Epithelial cell of prostate (primary cell): ENCODE data around the gene KRTAP12-3.
"Not testable (repeated sequence)": the region's sequence is repeated elsewhere in the genome, so short reads cannot be mapped to it uniquely, and the experiment has no call there.

ENCODE experiments used
- DNase-seq: peaks from one replicate; pipeline ENCODE4 v3.0.0-alpha.2; 2011; ENCODE audit warnings: low read depth, low spot score
- H3K27ac ChIP-seq: fragments of 450-650 bp; 2 replicates; pipeline ENCODE4 v1.5.1; 2017; ENCODE audit warnings: mild to moderate bottlenecking

KRTAP12-3 gene

DNA sequence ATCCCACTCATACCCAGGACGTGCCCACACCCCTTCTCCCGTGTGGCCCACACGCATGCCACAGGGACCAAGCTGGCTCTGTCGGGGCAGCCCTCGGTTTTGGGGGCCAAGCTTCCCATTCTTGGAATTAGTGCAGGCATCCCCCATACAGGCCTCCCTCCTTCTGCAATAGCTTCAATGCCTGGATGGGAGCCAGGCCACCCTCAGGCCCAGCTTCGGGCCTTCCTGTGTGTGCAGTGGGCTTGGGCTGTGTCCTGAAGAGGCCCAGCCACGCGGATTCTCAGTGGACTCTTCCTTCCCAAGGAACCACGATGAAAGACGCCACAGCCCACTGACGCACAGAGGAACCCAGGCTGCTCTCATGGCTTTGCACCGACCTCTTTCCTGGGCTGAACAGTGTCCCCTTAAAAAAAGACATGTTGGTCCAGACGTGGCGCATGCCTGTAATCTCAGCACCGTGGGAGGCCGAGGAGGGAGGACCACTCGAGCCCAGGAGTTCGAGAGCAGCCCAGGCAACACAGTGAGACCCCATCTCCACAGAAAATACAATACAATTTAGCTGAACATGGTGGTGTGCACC, 8.1 kb upstream of the KRTAP12-3 start:
- no peak for DNase-seq
- H3K27ac ChIP-seq, result no peak overlapping the region

DNA sequence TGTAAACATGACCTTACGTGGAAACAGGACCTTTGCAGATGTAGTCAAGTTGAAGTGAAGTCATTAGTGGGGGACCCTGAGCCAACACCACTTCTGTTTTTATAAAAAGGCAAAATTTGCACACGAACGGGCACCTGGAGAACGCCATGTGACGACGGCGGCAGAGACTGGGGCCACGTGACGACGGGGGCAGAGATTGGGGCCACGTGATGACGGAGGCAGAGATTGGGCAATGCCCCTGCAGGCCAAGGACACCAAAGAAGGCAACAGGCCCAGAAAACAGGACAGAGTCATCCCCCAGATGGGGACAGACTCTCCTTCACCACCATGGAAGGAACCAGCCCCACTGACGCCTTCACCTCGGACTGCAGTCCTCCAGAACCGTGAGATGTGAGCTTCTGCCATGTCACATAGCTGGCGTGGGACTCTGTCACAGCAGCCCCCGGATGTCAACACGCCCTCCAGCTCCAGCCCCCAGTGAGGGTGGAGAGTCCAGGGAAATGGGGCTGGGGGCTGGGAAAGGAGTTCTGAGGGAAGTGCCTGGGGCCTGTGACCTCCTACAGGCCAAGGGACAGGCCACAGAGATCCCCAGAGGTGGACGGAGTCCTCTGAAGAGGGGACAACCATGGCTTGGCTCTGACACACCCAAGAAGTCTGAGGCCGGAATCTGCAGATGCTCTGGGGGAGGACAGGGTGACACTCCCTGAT, 7.3 kb upstream of the KRTAP12-3 start:
- DNase-seq, result no peak
- H3K27ac ChIP-seq, result no peak overlapping the region

DNA sequence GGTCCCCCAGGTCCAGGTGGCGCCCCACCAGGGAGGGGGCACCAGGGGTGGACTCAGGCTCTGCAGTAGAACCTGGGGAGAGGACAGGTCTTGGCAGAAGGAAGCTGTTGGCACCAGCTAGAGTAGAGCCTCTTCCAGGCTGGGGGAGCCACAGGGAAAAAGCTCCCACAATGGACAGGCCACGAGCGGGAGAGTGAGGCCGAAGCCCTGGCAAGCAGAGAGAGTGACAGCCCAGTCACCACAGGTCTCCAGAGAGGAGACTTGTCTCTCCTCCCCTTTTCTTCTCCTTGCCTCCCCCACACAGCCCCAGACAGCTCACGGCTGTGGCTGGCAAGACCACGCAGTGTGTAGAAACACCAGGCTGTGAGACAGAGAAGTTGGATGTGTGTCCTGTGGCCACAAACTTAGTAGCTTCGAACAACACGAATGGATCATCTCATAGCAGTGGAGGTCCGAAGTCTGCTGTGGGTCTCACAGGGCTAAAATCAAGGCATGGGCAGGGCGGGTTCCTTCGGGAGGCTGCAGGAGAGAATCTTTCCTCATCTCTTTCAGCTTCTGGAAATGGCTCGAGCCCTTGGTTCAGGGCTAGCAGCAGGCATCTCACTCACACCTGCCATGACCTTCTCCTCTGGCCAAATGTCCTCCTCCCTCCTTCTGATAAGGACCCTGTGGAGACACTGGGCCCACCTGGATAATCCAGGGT, 6.6 kb upstream of the KRTAP12-3 start:
- no peak for DNase-seq
- no peak overlapping the region for H3K27ac ChIP-seq

- no peak for DNase-seq
Observed at GRCh38 chr21:44653123-44653522, 4.6 kb upstream of the KRTAP12-3 start.

DNA sequence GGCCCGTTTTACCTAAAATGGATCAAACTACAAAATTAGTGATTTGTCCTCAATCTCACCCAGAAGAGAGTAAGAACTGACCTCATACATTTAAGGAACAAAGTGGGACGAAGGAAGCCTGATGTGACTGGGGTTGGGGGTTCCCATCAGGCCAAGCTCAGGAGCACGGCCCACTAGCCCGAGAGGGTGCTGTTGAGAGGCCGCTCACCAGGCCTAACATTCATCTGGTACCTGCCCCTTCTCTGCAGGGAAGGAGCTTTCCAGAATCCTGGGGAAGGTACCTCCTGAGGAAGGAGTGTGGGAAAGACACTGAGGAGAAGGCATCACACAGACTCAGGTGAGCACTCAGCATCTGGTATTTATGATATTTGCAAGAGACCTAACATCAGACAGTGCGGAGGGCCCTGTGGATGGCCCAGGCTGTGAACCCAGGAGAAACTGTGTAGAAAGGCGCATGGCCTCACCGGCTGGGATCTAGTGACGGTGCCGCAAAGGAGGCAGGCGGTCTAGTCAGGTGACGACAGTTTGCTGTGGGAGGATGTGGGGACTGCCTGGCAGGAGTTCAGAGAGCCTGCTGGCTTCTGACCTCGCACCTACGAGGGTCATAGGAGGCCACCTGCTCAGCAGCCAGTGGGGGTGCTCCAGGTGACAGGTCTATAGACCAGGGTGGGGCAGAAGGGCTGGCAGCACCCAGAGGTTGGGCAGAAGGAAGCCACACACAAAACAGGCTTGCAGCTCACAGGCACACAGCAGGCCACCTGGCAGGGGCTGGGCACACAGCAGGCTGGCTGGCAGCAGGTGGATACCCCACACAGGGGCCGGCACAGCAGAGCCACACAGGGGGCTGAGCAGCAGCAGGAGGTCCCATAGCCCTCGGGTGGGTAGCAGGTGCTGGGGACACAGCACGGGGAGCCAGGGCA, 3.8 kb upstream of the KRTAP12-3 start:
- H3K27ac ChIP-seq, result no peak overlapping the region
- DNase-seq, result no peak

More at GRCh38 chr21:44653123-44653522, 4.6 kb upstream of the KRTAP12-3 start:
- H3K27ac ChIP-seq, result no peak overlapping the region

DNA sequence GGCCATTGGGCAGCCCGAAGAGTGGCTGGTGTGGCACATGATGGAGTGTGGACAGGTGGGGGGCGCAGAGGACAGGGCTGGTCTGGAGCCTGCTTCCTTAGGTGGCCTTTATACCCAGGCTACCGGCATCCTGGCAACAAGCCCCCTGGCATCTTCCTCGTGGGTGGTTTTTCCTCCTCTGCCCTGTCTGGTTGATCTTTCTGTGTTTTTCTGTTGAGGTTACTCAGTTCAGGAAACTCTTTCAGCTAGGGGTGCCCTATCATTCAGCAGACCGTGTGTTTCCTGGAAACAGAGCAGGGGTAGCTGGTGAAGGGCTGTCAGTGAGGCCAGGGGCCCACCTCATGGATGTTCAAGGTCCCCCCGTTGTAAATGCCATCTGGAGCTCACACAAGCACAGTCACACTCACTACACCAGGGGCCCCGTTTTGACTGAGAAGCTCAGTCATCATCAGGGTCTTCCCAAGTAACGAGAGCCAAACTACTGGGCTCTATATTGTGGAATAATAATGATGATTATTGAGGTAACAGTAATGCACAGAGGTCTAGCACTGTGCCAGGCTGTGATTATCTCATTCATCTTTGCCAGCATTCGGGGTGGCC, 3.1 kb upstream of the KRTAP12-3 start, which contains the start of gene KRTAP12-4:
TSS of gene KRTAP12-4 (minus strand) at position 84 of the 600 bp plus-strand sequence. CDS start at position 39, 45 bp downstream.
- DNase-seq, result no peak
- no peak within 1 kb of the TSS for H3K27ac ChIP-seq

DNA sequence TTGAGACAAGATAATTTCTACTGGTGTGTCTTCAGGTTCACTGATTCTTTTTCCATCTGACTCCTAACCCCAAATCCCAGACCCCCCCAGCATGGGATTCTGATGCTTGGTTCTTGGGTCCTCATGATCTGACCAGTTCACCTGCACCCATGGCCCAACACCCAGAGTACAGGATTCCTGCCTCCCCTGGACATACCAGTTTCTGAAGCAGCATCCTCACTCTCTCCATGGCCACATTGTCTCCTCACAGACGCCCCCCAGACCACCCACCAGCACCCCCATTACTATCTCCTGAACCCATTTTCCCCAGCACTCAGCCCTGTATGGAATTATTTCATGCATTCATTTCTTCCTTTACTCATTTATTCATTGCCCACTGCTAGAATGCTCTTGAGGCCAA, 864 bp upstream of the KRTAP12-3 start:
- H3K27ac ChIP-seq, result no peak overlapping the region
- no peak for DNase-seq

DNA sequence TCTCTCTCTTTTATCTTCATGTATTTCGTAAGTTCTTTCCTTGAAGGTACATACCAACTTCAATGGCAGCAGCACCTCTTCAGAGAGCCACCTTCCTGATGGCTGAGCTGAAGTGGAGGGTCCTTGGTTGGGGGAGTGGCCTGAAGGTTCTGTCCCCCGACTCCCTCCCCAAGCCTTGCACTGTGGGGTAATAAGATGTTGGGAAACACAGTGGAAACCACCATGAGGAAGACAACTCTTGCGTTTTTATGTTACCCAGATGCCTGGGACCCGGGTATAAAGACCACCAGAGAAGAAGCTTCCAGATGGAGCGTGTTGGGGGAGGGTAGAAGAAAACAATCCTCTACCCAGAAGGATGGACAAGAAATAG, 794 bp downstream of the KRTAP12-3 start:
- no peak for DNase-seq

GRCh38 chr21:44658913-44659595, 1.3 kb downstream of the KRTAP12-3 start:
- H3K27ac ChIP-seq, result no peak overlapping the region

More for the DNA sequence above, 794 bp downstream of the KRTAP12-3 start:
- H3K27ac ChIP-seq, result no peak overlapping the region

GRCh38 chr21:44661567-44661966, 3.8 kb downstream of the KRTAP12-3 start:
- not testable (repeated sequence) for H3K27ac ChIP-seq, DNase-seq

More at GRCh38 chr21:44658913-44659595, 1.3 kb downstream of the KRTAP12-3 start:
- DNase-seq, result no peak

DNA sequence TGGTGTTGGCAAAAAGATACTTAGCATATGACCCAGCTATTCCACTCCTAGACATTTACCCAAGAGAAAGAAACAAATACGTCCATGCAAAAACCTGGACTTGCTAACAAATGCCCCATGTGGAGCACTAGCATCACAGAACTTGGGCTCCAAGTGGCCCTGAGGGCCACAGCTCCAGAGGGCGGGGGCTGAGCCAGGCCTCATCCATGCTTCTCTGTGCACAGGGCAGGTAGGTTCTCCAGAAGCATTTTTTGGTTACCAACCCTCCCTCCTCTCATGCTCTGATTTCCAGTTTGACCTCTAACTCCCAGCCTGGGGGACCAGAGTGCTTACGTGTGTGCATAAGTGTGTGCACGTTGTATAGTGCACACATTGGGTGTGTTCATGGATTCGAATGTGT, 7.0 kb downstream of the KRTAP12-3 start:
- H3K27ac ChIP-seq, result no peak overlapping the region
- no peak for DNase-seq

- DNase-seq, result peak; percentile 3
- no peak within 1 kb of the TSS for H3K27ac ChIP-seq
Observed at GRCh38 chr21:44666401-44667320, 8.9 kb downstream of the KRTAP12-3 start, which contains the start of gene KRTAP12-2. Gene KRTAP12-2 (minus strand): TSS chr21:44666927. CDS start chr21:44666886, 41 bp downstream.

DNA sequence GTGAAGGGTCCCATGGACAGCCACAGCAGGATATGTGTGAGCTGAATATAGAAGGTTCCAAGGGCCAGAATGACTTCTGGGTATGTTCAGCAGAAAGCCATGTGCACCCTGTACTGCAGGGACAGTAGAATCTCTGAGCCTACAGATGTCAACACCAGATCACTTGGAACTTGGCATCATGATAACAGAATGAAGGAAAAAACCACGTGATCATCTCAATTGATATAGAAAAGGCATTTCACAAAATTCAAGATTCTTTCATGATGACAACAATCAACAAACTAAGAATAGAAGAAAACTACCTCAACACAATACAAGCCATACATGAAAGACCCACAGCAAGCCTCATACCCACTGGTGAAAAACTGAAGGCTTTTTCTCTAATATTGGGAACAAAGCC, 9.9 kb downstream of the KRTAP12-3 start:
- H3K27ac ChIP-seq, result no peak overlapping the region
- no peak for DNase-seq

DNA sequence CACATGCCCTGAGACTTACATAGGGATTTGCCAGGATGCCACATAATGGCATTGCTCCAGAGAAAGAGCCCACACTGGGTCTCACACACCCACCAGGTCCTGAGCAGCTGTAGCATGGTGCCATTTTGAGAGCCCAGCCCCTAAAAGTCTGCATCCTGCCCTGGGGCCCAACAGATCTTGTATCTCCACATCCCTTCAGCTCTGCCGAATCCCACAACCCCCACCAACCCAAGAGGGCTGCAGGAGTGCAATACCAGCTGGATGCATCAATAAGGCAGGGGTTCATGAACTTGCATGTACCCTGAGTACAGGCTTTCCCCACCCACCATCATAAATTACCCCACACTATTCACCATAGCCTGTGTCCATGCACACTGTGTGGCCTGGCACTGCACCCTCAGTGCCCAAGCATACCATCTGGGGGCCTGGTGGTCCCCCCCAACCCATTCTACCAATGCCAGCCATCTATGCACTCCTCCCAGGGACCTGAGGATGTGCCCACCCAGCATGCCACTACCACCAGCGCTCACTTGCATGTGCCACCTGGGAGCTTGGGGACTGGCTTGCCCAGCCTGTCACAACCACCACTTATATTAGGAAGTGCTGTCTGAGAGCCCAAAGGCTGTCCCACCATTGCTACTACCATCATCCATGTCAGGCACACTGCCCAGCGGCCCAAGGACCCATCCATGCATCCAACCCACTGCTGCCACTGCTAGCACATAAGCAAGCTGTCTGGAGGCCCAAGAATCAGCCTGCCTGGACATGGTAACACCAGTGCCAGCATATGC, 13.1 kb downstream of the KRTAP12-3 start:
- no peak for DNase-seq

DNA sequence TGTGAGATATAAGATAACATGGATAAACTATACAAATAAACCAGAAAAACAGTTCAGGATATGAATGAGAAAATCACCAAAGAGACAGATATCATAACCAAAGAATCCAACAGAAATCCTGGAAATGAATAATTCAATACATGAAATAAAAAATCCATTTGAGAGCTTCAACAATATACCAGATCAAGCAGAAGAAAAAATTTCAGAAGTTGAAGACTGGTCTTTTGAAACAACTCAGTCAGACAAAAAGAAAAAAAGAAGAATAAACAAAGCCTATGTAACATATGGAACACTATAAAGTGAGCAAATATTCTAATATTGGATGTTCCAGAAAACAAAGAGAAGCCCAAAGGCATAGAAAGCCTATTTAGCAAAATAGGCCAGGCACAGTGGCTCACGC, 14.2 kb downstream of the KRTAP12-3 start:
- DNase-seq, result no peak
- H3K27ac ChIP-seq, result no peak overlapping the region

More for the DNA sequence above, 13.1 kb downstream of the KRTAP12-3 start:
- H3K27ac ChIP-seq, result no peak overlapping the region

- no peak for DNase-seq
- no peak overlapping the region for H3K27ac ChIP-seq
Observed at GRCh38 chr21:44677881-44678280, 20.1 kb downstream of the KRTAP12-3 start.

DNA sequence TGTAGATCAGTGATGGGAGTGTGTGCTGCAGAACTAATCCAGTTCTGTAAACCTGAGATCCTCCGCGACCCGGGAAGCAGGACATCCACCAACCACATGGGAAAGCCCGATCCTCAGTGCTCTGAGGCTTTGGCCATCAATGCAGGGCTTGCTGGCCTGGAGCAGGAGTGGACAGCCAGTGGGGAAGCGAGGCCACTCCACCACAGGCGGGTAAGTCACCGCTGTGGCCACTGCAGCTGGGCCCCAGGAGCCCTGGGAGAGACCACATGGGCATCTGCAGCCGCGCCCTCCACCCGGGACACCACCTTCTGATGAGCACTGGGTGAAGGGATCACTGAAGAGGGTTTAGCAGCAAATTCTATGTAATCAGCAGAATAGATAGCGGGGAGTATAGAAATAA, 23.4 kb downstream of the KRTAP12-3 start:
- no peak overlapping the region for H3K27ac ChIP-seq
- DNase-seq, result no peak
